C4-2B (cell line): ENCODE measurements around the gene MAP6.

Experiments used
- ZFX ChIP-seq: fragments of 450-650 bp; IDR thresholded peaks from 2 replicates; pipeline ENCODE4 v1.6.1; 2017
- TF ChIP-seq, protein P1 (sequence below): fragments of 450-650 bp; conservative IDR thresholded peaks from 2 replicates; pipeline ENCODE4 v1.5.1; 2017; ENCODE audit warnings: mild to moderate bottlenecking

DNA sequence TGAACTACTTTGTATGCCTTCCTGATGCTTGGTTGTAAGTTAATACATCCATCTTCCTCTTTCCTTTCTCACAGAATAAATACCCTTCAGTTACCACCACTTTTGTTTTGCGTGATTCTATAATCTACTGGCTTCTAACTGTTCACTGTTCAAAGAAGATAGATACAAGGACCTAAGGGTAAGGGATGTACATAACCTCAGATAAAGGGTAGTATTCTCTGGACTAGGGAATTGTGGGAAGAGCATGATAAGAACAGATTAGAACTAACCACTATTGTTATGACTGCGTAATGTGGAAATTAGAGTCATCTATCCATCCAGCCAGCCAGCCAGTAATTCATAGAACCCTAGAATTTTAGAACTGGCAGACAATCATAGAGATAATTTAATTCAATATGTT lies 36.4 kb downstream of the MAP6 start:
- TF ChIP-seq, protein P1, sequence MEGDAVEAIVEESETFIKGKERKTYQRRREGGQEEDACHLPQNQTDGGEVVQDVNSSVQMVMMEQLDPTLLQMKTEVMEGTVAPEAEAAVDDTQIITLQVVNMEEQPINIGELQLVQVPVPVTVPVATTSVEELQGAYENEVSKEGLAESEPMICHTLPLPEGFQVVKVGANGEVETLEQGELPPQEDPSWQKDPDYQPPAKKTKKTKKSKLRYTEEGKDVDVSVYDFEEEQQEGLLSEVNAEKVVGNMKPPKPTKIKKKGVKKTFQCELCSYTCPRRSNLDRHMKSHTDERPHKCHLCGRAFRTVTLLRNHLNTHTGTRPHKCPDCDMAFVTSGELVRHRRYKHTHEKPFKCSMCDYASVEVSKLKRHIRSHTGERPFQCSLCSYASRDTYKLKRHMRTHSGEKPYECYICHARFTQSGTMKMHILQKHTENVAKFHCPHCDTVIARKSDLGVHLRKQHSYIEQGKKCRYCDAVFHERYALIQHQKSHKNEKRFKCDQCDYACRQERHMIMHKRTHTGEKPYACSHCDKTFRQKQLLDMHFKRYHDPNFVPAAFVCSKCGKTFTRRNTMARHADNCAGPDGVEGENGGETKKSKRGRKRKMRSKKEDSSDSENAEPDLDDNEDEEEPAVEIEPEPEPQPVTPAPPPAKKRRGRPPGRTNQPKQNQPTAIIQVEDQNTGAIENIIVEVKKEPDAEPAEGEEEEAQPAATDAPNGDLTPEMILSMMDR, result no peak
- TF ChIP-seq ZFX, result no peak
